GM18511 (cell line): ENCODE data around the gene PCDHB14.
"Not testable (repeated sequence)": the region's sequence is repeated elsewhere in the genome, so short reads cannot be mapped to it uniquely, and the experiment has no call there.

Source experiments
- ATAC-seq: cut with Tn5 transposase; IDR thresholded peaks from one replicate; pipeline ENCODE4 v1.9.1; 2021; ENCODE audit warnings: mild to moderate bottlenecking, moderate library complexity; ENCODE audit not compliant: unreplicated experiment

The PCDHB14 gene

GRCh38 chr5:141208478-141208877 is 14.7 kb upstream of the PCDHB14 start, which contains the start of gene PCDHB12:
Gene PCDHB12, plus strand, starts transcription at chr5:141208719. Its CDS starts 189 bp downstream, at chr5:141208908.
- no peak for ATAC-seq

GRCh38 chr5:141210281-141210680 is 12.9 kb upstream of the PCDHB14 start:
- ATAC-seq: not testable (repeated sequence)

DNA sequence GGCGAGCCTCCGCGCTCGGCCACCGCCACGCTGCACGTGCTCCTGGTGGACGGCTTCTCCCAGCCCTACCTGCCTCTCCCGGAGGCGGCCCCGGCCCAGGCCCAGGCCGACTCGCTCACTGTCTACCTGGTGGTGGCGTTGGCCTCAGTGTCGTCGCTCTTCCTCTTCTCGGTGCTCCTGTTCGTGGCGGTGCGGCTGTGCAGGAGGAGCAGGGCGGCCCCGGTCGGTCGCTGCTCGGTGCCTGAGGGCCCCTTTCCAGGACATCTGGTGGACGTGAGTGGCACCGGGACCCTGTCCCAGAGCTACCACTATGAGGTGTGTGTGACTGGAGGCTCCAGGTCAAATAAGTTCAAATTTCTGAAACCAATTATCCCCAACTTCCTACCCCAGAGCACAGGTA is 12.3 kb upstream of the PCDHB14 start:
- not testable (repeated sequence) for ATAC-seq

GRCh38 chr5:141213656-141214339 is 9.3 kb upstream of the PCDHB14 start, which contains the start of gene PCDHB13:
Gene PCDHB13, plus strand, starts transcription at chr5:141213919. Its CDS starts 205 bp downstream, at chr5:141214124.
- ATAC-seq: not testable (repeated sequence)

GRCh38 chr5:141214583-141214982 is 8.6 kb upstream of the PCDHB14 start:
- ATAC-seq: not testable (repeated sequence)

- not testable (repeated sequence) for ATAC-seq
These were observed 7.6 kb upstream of the PCDHB14 start for GRCh38 chr5:141215504-141215903.

- not testable (repeated sequence) for ATAC-seq
These were observed 7.1 kb upstream of the PCDHB14 start for GRCh38 chr5:141216035-141216434.

DNA sequence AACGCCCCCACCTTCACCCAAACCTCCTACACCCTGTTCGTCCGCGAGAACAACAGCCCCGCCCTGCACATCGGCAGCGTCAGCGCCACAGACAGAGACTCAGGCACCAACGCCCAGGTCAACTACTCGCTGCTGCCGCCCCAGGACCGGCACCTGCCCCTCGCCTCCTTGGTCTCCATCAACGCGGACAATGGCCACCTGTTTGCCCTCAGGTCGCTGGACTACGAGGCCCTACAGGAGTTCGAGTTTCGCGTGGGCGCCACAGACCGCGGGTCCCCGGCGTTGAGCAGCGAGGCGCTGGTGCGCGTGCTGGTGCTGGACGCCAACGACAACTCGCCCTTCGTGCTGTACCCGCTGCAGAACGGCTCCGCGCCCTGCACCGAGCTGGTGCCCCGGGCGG is 1.7 kb downstream of the PCDHB14 start:
- ATAC-seq: not testable (repeated sequence)

DNA sequence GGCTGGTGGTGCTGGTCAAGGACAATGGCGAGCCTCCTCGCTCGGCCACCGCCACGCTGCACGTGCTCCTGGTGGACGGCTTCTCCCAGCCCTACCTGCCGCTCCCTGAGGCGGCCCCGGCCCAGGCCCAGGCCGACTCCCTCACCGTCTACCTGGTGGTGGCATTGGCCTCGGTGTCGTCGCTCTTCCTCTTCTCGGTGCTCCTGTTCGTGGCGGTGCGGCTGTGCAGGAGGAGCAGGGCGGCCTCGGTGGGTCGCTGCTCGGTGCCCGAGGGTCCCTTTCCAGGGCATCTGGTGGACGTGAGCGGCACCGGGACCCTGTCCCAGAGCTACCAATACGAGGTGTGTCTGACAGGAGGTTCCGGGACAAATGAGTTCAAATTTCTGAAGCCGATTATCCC is 2.3 kb downstream of the PCDHB14 start:
- not testable (repeated sequence) for ATAC-seq

GRCh38 chr5:141234109-141234667 is 11.0 kb downstream of the PCDHB14 start:
- ATAC-seq: no peak

- ATAC-seq: not testable (repeated sequence)
These were observed 12.8 kb downstream of the PCDHB14 start for GRCh38 chr5:141235922-141236321.

DNA sequence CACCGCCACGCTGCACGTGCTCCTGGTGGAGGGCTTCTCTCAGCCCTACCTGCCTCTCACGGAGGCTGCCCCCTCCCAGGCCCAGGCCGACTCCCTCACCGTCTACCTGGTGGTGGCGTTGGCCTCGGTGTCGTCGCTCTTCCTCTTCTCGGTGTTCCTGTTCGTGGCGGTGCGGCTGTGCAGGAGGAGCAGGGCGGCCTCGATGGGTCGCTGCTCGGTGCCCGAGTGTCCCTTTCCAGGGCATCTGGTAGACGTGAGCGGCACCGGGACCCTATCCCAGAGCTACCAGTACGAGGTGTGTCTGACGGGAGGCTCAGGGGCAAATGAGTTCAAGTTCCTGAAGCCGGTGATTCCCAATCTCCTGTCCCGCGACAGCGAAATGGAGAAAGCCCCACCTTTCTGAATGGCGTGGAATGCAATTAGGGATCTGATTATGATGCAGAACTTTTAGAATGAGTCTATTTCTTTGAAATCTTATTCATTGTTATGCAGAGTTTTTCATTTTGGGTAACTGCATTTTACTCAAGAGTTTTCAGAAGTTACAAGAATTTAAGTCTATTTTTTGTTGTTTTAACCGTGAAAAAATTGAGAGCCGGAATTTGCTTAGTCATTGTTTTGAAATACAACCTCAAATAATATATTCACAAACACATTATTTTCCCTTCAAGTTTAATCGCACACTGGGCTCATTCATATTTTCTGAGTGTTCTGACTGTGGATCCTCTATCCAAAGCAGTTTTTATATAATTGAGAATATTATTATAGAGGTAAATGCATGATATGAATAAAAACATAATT is 13.6 kb downstream of the PCDHB14 start:
- ATAC-seq: no peak

DNA sequence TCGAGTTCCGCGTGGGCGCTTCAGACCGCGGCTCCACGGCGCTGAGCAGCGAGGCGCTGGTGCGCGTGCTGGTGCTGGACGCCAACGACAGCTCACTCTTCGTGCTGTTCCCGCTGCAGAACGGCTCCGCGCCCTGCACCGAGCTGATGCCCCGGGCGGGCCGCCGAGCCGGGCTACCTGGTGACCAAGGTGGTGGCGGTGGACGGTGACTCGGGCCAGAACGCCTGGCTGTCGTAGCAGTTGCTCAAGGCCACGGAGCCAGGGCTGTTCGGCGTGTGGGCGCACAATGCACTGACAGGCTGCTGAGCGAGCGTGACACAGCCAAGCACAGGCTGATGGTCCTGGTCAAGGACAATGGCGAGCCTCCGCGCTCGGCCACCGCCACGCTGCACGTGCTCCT is 18.4 kb downstream of the PCDHB14 start:
- ATAC-seq: no peak

DNA sequence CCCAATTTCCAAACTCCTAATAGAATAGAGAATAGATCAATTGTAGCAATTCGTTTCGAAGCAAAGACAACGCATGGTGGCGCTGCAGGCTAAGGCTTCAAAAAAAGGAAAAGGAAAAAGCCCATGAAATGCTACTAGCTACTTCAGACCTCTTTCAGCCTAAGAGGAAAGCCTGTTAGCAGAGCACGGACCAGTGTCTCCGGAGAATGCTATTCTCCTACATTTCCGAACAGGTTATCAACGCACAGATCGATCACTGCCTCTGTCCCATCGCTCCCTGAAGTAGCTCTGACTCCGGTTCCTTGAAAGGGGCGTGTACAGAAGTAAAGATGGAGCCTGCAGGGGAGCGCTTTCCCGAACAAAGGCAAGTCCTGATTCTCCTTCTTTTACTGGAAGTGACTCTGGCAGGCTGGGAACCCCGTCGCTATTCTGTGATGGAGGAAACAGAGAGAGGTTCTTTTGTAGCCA is 22.1 kb downstream of the PCDHB14 start, which contains the start of gene PCDHB15:
TSS of gene PCDHB15 (plus strand) at position 146 of the 468 bp plus-strand sequence. CDS start at position 330, 184 bp downstream.
- ATAC-seq: no peak

DNA sequence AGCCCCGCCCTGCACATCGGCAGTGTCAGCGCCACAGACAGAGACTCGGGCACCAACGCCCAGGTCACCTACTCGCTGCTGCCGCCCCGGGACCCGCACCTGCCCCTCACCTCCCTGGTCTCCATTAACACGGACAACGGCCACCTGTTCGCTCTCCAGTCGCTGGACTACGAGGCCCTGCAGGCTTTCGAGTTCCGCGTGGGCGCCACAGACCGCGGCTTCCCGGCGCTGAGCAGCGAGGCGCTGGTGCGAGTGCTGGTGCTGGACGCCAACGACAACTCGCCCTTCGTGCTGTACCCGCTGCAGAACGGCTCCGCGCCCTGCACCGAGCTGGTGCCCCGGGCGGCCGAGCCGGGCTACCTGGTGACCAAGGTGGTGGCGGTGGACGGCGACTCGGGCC is 23.8 kb downstream of the PCDHB14 start:
- ATAC-seq: not testable (repeated sequence)

DNA sequence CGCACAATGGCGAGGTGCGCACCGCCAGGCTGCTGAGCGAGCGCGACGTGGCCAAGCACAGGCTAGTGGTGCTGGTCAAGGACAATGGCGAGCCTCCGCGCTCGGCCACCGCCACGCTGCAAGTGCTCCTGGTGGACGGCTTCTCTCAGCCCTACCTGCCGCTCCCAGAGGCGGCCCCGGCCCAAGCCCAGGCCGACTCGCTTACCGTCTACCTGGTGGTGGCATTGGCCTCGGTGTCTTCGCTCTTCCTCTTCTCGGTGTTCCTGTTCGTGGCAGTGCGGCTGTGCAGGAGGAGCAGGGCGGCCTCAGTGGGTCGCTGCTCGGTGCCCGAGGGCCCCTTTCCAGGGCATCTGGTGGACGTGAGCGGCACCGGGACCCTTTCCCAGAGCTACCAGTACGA is 24.3 kb downstream of the PCDHB14 start:
- ATAC-seq: not testable (repeated sequence)

DNA sequence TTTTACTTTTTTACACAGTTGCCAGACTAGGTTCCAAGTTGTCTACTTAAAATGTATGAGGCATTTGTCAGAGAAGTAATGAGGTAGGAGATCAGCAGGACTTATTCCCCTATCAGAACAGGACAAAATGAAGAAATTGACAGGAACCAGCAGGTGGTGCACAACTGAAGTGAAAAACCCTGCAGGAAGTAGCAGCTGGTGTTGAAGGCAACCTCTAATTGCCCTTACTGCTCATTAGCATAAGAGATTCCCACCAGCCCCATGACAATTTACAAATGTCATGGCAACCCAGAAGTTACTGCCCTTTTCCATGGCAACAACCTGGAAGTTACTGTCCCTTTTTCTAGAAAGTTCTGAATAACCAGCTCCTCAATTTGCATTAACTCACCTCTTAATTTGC is 27.4 kb downstream of the PCDHB14 start:
- no peak for ATAC-seq

DNA sequence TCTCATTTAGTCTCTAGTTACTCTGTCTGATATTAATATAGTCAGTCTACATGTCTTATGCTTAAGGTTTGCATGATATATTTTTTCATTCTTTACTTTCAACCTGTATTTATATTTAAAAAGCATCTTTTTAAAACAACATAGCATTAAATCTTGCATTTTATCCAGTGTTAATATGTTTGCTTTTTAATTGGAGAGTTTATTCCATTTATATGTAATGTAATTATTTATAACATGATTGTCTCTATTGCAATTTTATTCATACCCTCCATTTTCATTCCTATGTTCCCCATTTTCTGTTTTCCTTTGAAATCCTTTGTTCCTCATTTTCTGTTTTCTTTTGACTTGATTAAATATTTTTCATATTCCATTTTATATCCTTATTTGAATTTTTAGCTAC is 35.3 kb downstream of the PCDHB14 start:
- ATAC-seq: no peak

- no peak for ATAC-seq
These were observed 35.8 kb downstream of the PCDHB14 start for GRCh38 chr5:141258948-141259347.

- no peak for ATAC-seq
These were observed 37.5 kb downstream of the PCDHB14 start for GRCh38 chr5:141260458-141261237.

DNA sequence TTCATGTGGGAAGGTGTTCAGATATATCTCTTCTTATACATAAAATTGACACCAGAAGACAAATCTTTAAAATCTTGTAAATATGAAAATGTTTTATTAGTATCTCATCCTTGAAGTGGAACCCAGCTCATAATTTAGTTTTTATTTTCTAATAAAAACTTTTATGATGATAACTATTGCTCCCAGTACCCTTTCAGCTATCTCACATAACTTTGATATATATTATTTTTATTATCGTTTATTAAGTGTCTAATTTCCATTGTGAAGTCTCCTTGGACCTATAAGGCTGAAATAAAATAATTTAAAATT is 38.0 kb downstream of the PCDHB14 start:
- no peak for ATAC-seq
